Measurements from ENCODE around the gene ELL. TPM values are rescaled to one million over a fixed set of nuclear protein-coding genes. Genes with fewer than 3 reads are reported as not detected.

ELL gene
- total and polyA plus RNA-seq, 9 of the 15 experiments (the other 6 are each of a cell fraction or from before 2014, with no cell fraction given): 0.24 to 22.5 (median 4.1) TPM

- TF ChIP-seq MGA (IDR thresholded peaks at IDR 0.05) (peak; percentile 93), SREBF1 (IDR thresholded peaks at IDR 0.05; ENCODE audit: borderline replicate concordance, low read depth, low read length) (no peak), SAP30 (IDR thresholded peaks at IDR 0.05; ENCODE audit: borderline replicate concordance, insufficient read depth, low read depth, low read length, poor library complexity, severe bottlenecking) (peak; percentile 83), CREM (IDR thresholded peaks at IDR 0.05; ENCODE audit: low read depth) (peak; percentile 55; the same call in 1 of the 2 replicates), NR2C1 (IDR thresholded peaks at IDR 0.05) (no peak), NR2C1 (tag; IDR thresholded peaks at IDR 0.05) (peak; percentile 42; the same call in 1 of the 2 replicates), FOXJ2 (tag; IDR thresholded peaks at IDR 0.05) (no peak), ZNF124 (CRISPR knock-in tag; IDR thresholded peaks at IDR 0.05) (no peak), NFIX (CRISPR knock-in tag; IDR thresholded peaks at IDR 0.05; ENCODE audit: low read depth) (no peak), MED1 (CRISPR knock-in tag; IDR thresholded peaks at IDR 0.05; ENCODE audit: borderline replicate concordance) (no peak), NR2C2 (CRISPR knock-in tag; IDR thresholded peaks at IDR 0.05) (no peak), NR2C2 (tag; IDR thresholded peaks at IDR 0.05) (peak; percentile 71), EGR1 (conservative IDR thresholded peaks at IDR 0.05) (peak; percentile 88), MAFK (IDR thresholded peaks at IDR 0.05; ENCODE audit: low read length) (no peak), GABPB1 (CRISPR knock-in tag; IDR thresholded peaks at IDR 0.05) (0 out of 2 replicates have a peak, but pooled peaks have one; percentile 21)
Observed at GRCh38 chr19:18437491-18438330, 84.2 kb downstream of the ELL start, which contains the start of gene ISYNA1 (continued).
